Loucy (cell line): Measurements from ENCODE around the gene MYNN.

Source experiments
- EZH2phosphoT487 ChIP-seq: fragments of 200-600 bp; IDR thresholded peaks from 2 replicates; pipeline ENCODE4 v1.6.1; 2018; ENCODE audit warnings: antibody characterized with exemption, mild to moderate bottlenecking, moderate library complexity, borderline replicate concordance
- TF ChIP-seq, protein P1 (sequence below): fragments of 200-600 bp; sonication (generic); conservative IDR thresholded peaks from 2 replicates; pipeline ENCODE4 v1.5.1; 2014; ENCODE audit warnings: mild to moderate bottlenecking, antibody characterized with exemption, low read length

GRCh38 chr3:169825316-169825715, 52.1 kb downstream of the MYNN start:
- TF ChIP-seq, protein P1, sequence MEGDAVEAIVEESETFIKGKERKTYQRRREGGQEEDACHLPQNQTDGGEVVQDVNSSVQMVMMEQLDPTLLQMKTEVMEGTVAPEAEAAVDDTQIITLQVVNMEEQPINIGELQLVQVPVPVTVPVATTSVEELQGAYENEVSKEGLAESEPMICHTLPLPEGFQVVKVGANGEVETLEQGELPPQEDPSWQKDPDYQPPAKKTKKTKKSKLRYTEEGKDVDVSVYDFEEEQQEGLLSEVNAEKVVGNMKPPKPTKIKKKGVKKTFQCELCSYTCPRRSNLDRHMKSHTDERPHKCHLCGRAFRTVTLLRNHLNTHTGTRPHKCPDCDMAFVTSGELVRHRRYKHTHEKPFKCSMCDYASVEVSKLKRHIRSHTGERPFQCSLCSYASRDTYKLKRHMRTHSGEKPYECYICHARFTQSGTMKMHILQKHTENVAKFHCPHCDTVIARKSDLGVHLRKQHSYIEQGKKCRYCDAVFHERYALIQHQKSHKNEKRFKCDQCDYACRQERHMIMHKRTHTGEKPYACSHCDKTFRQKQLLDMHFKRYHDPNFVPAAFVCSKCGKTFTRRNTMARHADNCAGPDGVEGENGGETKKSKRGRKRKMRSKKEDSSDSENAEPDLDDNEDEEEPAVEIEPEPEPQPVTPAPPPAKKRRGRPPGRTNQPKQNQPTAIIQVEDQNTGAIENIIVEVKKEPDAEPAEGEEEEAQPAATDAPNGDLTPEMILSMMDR = no peak
- no peak for TF ChIP-seq EZH2phosphoT487
